ENCODE data around the gene MT4.

The MT4 gene

DNA sequence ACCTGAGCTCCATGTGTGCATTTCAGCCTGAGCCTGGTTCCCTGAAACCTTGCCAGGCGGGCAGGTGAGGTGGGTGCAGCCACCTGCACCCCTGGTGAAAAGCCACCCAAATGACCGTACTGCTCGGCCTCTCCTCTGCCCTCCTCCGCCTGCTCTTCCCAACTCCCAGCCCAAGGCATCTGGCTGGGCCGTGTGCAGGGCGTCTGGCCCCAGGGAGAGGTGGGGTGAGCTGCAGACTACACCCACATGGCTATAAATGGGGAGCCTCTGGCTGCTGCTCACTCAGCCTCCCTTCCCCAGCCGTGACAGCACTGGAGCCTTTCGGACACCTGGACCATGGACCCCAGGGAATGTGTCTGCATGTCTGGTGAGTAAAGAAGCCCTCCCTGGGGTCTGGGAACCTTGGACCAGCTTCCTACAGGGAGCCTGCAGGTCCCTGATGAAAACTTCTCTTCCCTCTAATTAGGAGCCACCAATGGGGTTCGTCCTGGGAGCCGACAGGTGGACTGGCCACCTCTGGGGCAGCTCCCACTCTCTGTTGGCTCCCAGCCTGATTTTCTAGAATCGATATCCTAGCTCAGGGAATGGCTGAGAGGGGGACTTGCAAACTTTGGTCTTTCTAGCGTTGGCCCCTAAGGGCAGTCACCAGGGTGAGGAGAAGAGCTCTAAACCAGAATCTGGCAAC lies at the start of gene MT4:
Gene MT4, plus strand, starts transcription at position 281 of the 685 bp plus-strand sequence. Its CDS starts 56 bp downstream, at position 337.
- DNase-seq = no peak

DNA sequence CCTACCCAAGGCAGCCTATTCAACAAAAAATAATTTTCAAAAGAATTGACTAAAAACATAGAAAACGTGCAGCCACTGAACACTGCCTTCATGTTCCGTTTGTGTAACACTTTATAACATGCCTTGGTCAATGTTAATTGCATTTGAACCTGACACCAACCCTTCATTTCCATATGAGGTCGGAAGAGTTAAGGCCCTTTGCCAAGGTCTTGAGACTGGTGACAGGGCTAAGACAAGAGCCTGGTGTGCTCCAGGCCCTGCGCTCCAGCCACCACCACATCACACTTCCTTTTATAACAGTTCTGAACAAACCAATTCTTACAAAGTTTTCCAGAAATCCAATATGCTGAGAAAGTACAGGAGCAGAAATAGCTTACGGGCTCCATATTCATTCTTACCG lies 49.2 kb upstream of the MT4 start:
- no peak for DNase-seq

DNA sequence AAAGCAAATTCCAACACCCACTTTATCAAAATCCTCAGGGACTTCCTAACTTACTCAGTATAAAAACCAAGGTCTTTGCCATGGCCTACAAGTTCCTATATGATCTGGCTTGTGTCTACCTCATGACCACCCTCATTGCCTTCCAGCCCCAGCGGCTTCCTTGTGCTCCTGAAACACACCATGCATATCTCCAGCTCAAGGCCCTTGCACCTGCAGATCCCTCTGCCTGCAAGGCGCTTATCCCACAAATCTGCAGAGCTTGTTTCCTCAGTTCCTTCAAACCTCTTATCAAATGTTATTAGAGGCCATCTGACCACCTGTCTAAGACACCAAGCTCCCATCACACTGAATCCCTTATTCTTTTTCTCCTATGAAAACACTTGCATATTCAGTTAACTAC lies 47.7 kb upstream of the MT4 start:
- no peak for DNase-seq

DNA sequence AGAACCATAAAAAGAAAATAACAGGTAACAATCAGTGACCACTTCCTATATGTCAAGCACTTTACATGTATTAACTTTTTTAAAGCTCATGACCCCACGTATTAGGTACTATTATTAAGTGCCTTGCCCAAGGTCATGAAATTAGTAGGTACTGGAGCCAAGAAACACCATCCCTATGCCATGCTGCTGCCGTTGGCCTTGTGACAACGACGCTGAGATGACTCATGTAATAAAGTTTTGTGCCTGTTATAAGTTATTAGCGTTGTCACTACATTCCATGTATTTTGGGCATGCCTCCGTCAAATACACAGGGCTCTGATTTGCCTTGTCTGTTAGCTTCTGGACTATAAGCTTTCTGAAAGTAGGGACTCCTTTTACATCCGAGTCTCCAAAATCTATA lies 46.4 kb upstream of the MT4 start:
- DNase-seq = no peak

DNA sequence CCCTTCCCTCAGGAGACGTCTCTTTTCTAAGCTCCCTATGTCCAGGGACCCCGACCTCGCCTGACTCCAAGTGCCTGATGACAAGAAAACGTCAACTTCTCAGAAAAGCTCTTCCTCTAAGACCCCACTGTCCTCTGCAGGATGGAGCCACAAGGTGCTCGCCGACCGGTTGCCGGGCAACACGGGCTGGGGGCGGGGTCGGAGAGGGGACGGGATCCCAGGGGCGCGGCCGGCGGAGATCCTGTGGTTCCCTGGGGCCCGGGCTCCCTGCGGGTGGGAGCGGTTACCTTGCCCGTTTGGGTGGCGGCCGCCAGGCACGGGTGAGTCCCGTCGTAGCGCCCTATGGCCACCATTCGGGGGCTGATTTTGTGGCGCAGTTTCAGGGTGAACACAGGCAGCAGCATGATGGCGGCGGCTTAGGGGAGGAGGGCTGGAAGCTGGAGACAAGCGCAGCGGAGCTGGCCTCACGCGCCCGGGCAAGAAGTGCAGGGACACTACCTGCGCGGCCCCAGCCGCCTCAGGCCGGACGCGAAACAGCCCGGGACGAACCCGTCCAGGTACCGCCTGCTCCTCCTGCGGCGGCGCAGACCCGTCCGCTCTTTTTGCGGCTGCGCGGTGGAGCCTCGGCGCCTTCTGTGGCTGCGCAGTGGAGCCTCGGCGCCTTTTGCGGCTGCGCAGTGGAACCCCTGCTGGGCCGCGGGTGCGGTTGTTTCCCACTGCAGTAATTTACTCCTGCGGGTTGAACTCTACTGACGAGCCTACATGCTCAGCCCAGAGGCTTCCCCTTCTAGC lies 45.2 kb upstream of the MT4 start, which contains the start of gene BBS2:
Gene BBS2, minus strand, starts transcription at position 566 of the 792 bp plus-strand sequence. Its CDS starts 162 bp downstream, at position 404.
- DNase-seq = peak; percentile 84

DNA sequence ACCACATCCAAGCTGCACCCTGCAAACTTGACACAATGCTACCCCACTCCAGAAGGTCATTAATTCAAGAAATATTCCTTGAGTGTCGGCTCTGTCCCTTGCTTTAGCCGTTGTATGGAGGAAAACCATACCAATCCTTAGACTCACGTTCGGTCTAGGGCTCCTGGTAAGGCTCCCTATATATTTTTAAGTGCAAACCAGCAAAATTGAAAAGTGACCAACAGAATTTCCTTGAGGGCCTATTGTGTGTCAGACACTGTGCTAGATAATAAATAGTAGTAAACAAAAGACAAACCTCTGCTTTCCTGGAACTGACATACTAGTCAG lies 44.7 kb upstream of the MT4 start:
- no peak for DNase-seq

DNA sequence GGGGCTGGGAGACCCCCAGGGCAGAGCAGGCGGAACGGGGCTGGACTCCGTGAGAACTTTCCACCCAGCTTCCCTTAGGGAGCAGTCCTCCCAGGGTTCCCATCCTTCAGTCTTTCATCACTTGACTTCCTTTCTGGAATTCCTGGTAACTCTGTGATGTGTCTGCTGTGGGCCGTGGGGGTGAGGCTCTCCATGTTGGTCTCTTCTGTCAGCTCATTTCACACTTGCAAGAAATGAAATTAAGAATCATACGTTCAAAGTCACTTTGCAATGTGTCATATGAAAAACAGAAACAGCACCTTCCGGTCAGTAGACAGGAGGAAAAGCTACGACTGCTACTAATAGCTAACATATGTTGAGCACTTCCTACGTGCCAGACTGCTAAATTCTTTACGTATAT lies 39.6 kb upstream of the MT4 start:
- DNase-seq = no peak

DNA sequence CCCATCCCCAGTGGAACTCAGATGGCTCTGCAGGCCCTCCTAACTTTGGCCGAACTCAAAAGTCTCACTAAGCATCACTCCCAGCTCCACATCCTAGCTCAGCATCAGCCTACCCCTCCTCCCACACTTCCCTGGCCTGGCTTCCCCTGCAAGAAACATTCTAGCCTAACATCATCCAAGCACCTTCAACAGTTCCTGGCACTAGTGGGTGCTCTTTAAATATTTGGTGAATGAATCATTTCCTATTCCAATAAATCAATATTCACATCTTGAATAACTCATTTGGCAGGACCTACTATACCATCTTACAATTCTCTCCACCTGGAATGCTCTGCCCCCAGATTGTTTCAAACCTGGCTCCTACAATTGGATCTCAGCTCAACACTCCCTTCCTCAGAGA lies 34.0 kb upstream of the MT4 start:
- DNase-seq = no peak

DNA sequence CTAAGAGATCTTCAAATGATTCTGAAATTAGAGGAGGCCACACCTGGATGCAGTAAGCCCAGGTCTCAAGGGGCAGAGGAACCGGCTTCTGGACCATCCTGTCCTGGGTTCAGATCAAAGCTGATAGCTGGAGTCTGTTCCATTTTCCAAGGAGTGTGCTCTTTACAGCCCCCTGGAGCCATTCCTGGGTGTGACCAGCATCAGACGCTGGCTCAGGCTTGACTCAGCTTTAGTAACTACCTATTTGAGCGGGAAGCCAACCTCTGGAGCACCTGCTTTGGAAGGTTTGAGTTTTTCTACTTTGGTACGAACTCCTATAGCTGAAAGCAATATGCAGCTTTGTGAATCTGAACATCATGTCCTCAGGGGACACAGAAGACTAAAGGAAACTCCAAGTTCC lies 32.2 kb upstream of the MT4 start:
- DNase-seq = no peak

DNA sequence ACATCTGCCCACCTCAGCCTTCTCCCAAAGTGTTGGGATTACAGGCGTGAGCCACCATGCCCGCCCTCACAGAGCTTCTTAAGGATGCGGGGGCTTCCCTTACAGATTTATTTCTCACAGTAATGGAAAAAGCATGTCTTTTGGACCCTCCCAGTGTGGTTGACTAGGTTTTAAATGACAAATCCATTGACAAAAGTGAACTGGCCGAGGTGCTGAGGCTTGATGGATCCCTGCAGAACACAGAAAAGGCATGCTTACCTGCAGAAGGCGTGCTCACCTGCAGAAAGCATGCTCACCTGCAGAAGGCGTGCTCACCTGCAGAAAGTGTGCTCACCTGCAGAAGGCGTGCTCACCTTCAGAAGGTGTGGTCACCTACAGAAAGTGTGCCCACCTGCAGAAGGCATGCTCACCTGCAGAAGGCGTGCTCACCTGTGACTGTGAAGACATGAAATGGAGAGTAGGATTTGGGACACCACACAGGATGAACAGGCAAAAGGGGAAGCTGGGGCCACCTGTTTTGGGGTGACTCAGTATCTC lies 30.0 kb upstream of the MT4 start:
- no peak for DNase-seq

DNA sequence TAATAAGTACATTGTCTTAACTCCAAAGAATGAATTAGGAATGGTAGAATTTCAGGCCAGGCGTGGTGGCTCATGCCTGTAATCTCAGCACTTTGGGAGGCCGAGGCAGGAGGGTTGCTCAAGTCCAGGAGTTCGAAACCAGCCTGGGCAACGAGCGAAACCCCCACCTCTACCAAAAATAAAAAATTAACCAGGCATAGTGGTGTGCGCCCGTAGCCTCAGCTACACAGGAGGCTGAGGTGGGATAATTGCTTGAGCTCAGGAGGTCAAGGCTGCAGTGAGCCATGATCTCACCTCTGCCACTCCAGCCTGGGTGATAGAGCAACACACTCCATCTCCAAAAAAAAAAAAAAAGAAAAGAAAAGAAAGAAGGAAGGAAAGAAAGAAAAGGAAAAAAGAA lies 26.5 kb upstream of the MT4 start:
- no peak for DNase-seq

DNA sequence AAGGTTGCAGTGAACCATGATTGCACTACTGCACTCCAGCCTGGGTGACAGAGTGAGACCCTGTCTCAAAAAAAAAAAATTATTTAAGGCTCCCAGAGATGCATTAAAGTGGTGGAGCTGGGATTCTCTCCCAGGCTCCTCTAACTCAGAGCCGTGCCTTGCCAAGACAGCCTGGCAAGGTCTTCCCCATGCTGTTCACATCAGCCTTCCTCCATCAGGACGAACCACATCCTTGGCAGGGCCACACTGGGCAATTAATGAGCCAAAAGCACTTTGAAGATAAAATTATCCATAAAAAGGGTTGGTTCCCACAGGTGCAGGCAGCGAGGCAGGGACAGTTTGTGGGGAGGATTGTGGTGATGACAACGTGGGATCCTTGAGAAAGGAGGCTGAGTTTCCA lies 25.2 kb upstream of the MT4 start:
- DNase-seq = no peak

DNA sequence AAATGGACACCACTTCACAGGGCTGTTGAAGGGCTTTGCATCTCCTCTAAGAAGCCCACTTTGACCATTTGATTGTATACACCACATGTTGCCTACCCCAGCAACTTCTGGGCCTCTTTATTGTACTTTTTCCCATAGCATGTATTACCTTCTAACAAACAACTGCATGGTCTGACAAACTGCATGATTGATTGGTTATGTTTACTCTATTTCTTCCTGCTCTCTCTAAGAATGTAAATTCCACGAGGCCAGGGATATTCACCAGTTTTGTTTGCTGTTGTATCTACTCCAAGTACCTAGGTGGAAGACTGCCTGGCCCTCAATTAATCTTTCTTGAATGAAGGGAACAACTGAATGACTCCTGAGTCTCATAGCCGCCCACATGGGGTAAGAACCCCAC lies 22.8 kb upstream of the MT4 start:
- no peak for DNase-seq

DNA sequence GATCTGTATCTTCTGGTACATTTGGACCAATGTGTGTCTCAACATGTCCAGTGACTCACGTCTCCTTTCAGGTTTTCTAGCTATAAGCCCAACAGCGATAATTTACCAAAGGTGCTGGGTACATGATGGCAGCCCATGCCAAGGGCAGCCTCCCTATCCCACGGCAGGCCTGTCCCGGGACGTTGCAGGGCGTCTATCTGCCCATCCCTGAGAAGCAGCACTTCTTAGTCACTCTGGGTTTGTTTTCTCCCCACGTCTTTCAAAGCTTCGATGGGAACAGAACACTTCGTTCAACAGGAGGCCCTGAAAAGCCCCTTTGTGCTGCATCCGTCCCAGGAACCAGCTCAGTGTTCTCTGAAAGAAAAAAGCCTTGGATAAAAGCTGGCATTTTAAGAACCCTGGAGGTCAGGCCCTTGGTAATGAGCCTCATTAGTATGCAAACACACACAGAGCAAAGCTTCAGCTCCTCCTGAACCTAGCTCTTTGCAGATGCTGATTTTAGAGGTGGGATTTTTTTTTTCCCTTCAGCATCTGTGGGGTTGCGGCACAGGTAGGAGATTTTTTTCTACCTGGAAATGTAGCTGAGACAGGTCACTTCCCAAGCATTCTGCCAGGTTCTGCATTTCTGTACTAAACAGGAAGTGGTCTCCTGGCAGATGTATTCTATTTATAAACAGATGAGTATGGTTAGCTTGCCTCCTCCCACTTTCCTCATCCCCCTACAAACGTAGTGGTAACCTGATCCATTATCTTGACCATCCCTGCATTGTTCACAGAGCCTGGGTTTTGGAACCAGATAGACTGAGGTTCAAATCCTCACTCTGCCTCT lies 17.5 kb upstream of the MT4 start:
- DNase-seq = no peak

DNA sequence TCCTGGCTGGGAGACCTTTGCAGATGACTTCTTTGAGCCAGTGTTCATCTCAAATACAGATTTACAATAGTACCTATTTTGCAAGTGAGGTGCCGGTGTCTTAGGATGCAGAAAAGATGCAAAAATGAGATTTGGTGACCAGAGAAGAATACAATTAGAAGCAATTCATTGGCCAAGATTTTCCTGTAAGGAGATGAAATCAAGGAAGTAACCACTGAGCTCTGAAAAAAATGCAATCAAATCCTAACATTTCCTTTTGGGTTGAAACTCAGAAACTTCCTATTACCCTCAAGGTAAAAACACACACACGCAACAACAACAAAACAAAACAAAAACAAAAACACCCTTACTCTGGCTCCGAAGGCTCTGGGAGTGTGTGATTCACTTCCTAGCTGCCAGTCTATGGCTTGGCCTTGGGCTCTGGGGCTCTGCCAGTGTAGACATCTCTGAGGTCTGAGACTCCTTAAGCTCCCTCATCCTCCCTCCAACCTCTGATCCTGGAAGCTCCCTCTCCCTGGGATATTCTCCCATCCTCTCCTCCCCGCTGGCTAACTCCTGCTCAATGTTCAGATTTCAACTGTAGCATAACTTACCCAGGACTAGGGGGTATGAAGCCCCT lies 16.8 kb upstream of the MT4 start:
- DNase-seq = no peak

DNA sequence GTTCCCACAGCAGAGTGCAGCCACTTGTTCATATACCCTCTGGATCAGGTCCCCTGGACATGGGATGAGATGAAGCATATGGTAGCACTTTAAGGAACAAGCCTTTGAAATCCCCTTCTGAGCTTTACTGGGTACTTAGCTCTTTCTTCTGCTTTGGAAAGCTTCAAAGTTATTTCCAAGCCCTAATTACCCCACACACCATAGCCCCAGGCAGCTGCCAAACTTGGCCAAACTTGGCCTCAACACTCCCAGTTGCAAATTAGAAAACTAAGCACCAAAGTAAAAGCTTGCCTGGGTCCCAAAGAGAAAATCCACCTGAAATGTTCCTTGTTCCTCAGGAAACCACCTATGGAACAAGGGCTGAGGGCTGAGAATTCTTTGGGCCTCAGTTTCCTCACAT lies 15.7 kb upstream of the MT4 start:
- DNase-seq = no peak

DNA sequence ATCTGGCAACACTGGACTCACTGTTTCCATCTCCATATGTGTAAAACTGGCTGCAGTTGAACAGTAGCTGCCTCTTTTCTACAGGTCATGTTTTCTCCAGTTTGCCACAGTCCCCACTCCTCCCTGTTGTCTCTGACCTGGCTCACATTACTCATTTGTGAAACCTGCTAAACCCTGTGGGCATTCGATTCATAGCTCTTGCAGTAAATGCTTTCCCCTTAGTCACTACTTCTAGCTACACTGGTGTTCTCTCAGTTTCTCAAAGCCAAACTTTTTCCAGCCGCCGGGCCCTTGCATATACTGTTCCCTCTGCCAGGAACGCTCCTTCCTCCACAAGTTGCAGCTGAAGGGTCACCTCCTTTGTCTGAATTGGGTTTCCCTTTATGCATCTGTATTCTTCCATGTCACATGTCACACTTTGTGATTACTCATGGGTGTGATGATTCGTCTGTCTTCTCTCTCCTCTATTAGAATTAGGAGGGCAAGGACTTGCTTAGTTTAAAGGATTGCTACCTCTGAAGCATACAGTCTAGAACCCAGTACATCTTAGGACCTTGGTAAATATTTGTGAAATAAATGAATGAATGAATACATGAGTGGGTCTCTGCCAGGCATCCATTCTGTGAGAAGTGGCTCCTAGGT lies 15.0 kb upstream of the MT4 start:
- DNase-seq = no peak

DNA sequence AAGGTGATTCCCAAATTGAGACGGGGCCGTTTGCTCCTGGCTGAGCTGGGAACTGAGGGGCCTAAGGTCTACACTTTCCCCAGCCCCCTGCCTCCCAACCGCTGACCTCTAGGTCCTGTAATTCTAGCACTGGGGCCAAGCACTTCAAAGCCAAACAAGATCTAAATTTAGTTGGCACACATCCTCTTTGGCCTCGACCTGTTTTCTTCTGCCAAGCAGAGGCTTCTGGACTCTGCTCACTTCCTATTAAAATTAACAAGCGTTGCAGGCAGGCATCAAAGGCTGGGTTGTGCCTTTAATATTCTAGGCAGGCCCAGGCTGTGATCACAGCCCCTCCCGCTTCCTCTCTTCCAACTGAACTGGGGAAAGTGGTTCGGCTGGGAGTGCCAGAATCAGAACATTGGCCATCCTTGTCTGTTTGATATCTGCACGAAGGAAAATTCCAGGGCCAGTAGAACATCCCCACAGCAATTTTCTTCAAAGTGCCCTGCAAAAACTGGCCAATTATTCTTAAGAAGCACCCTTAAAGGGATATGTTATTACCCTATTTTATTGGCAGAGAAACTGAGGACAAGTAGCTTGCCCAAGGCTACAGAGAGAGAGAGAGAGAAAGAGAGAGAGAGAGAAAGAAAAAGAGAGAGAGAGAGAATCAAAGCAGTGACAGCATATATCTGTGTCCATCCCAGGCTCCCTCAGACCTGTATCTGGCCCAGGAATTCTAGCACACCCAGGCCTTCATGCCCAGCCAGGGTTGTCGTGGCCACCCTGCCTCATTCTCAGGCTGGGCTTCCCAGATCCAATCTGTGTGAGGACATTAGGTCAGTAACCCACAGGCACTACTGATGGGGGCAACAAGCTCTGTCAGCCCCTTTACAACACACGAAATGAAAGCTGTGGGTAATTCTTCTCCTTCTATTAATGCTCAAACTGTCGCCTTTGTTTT lies 12.8 kb upstream of the MT4 start:
- no peak for DNase-seq

DNA sequence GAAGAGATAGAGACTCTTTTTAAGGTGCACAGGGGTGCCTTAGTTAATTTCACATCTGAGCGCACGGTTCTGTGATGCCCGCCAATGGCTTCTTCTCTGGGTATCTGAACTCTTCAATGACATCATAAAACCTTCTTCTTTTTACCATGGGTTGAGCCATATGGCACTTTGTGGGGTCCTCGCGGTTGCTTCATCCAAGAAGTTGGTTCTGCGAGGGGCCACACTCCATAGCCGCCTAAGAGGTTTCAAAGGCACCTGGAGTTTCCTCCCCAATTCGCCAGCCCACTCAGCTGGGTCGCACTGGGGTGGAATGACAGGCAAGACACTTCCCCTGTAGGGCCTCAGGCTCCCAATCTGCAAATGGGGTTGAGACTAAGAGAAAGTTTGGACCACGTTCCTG lies 10.4 kb upstream of the MT4 start:
- no peak for DNase-seq

DNA sequence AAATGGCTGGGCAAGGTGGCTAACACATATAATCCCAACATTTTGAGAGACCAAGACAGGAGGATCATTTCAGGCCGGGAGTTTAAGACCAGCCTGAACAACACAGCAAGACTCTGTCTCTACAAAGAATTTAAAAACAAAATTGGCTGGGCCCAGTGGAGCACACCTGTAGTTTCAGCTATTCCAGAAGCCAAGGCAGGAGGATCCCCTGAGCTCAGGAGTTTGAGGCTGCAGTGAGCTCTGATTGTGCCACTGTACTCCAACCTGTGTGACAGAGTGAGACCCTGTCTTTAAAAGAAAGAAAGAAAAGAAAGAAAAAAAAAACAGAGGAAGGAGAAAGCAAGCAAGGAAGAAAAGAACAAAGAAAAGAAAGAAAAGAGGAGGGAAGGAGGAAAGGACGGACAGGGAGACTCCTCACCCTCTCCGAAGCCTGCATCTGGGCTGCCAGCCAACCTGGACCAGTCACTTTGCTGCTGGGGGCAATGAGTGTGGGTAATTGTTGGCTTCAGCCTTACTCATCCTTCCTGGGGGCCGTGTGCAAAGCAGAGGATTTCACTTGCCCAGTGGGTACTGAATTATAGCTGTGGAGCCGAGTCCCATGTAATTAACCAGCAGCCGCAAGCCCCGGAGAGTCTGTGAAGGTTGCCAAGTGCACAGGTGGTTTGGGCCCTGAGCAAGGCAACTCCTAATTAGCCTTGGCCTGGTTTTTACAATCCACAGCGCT lies 6.7 kb upstream of the MT4 start:
- peak; percentile 76 for DNase-seq

DNA sequence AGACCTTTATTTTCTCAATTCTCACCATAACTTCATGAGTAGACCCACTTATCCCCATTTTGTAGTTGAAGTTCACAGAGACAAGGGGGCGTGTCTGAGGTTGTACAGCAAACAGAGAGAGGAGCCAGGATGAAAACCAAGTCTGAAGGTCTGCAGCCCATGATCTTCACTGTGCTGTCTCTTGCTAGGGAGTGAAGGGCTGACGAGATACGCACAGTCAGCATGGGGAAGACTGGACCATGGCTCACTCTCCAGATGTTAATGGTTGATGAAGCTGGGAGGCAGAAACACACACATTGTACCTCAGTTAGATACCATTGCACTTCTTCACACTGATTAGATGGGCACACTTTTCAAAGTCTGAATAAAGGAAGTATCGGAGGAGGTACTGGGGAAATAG lies 5.8 kb upstream of the MT4 start:
- DNase-seq = no peak
